ENCODE results near the gene LCORL.
A peak's percentile ranks its signal among the peaks of the same experiment; 100 is the strongest.

LCORL gene

DNA sequence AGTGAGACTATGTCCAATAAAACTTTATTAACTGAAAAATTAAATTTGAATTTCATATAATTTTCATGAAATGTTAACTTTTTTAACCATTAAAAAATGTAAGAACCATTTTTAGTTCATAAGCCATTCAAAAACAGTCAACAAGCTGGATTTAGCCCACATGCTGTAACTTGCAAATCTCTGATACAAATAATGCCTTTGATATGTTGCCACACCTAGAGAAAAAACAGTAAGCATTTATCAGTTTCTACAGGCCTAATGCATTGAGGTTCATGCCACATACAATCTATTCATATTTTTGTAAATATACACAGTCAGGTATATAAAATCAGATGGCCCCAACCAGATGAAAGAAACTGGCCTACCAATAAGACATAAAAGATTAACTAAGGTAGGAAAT, 52.8 kb downstream of the LCORL start:
- no peak overlapping the region for H3K27ac Mint-ChIP-seq
- H3K9me3 Mint-ChIP-seq = no peaks in the 10 kb centered on the region
- no peak overlapping the region for H3K4me3 Mint-ChIP-seq
- peaks cover 6% of the 10 kb centered on the region for H3K36me3 Mint-ChIP-seq
- no peaks in the 10 kb centered on the region for H3K27me3 Mint-ChIP-seq
- no peaks in the 10 kb centered on the region for H3K4me1 Mint-ChIP-seq

DNA sequence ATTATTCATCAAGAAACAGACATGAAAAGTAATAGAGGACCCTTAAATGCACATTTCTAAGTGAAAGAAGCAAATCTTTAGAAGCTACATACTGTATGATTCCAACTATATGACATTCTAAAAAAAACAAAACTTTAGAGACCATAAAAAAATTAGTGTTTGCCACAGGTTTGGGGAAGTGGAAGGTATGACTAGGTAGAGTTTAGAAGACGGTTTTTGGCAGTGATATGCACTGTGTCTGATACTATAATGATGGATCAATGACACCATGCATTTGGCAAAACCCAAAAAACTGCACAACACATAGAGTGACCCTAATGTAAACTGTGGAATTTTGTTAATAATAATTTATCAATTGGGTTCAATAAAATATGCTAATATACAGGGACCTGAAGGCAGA, 54.5 kb downstream of the LCORL start:
- no peaks in the 10 kb centered on the region for H3K4me1 Mint-ChIP-seq
- H3K4me3 Mint-ChIP-seq = no peak overlapping the region
- no peaks in the 10 kb centered on the region for H3K27me3 Mint-ChIP-seq
- peaks cover 7% of the 10 kb centered on the region for H3K36me3 Mint-ChIP-seq
- no peak overlapping the region for H3K27ac Mint-ChIP-seq
- H3K9me3 Mint-ChIP-seq = no peaks in the 10 kb centered on the region

DNA sequence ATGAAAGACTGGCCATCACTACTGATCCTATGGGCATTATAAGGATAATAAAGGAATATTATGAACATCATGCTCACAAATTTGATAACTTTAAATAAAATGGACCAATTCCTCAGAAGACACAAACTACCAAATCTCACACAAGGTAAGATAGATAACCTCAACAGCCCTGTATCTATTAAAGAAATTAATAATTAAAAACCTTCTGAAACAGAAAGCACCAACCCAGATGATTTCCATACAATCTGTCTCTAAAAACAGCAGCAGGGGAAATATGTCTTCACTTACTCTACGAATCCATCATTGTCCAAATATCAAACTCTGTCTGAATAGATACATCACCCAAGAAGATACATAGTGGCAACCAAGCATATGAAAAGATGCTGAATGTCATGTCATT, 55.2 kb downstream of the LCORL start:
- Mint-ChIP-seq H3K36me3 (peaks cover 10% of the 10 kb centered on the region), H3K4me3 (no peak overlapping the region), H3K4me1 (no peaks in the 10 kb centered on the region), H3K27me3 (no peaks in the 10 kb centered on the region), H3K9me3 (no peaks in the 10 kb centered on the region), H3K27ac (no peak overlapping the region)

DNA sequence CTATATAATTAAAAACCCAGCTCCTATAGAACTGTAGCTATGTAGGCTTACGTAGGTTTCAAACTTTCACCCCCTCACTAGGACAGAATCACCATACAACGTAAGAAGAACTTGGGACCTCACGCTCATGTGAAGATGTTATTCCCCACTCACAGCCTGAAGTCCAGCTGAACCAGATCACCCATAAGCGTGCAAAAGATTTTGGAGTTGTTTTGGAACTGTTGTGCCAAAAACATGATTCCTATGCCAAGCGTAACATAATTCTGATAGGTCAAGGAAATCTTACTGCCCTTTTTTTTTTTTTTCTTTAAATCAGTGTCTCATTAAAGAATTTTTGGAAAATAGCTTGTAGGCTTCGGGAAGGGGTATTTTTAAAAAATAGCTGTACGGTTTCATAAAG, 57.0 kb downstream of the LCORL start:
- Mint-ChIP-seq H3K4me1 (no peaks in the 10 kb centered on the region), H3K4me3 (no peak overlapping the region), H3K27me3 (no peaks in the 10 kb centered on the region), H3K27ac (no peak overlapping the region), H3K36me3 (peaks cover 10% of the 10 kb centered on the region), H3K9me3 (no peaks in the 10 kb centered on the region)

DNA sequence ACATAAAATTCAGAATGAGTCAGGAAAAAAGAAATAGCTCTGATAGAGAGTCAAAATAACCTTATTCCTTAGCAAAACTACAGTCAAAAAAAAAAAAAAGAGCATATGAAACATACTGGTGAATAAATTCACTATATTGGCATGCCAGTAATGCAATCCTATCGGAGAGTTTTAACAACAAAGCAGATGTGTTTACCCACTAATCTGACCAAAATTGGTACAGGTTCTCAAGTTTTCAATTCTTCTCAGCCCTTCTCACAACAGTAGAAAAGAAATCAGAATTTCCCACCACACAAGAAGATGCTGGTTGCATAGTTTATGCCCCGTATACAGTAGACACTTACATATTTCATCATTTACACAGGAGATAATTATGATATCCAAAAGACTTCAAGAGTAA, 59.4 kb downstream of the LCORL start:
- Mint-ChIP-seq H3K36me3 (peaks cover 20% of the 10 kb centered on the region), H3K4me1 (no peaks in the 10 kb centered on the region), H3K9me3 (no peaks in the 10 kb centered on the region), H3K4me3 (no peak overlapping the region), H3K27ac (no peak overlapping the region), H3K27me3 (no peaks in the 10 kb centered on the region)

DNA sequence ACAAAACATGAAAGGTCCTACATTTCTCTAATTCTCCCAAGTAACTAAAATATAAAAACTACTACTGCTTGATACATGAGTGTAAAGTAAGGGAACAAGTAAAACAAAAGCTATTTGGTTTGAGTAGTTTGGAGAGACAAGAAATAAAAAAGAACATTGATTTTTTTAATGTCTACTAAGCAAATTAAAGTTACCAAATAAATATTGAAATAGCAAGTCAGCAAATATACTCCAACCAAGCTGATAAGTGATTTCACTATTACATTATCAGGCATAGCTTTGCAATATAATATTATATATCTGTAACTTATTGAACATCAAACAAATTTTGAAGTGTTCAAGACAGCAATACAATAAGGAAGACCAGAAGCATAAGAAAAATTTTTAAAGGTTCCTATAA, 60.3 kb downstream of the LCORL start:
- no peak overlapping the region for H3K4me3 Mint-ChIP-seq
- H3K27ac Mint-ChIP-seq = no peak overlapping the region
- peaks cover 24% of the 10 kb centered on the region for H3K36me3 Mint-ChIP-seq
- H3K27me3 Mint-ChIP-seq = no peaks in the 10 kb centered on the region
- H3K4me1 Mint-ChIP-seq = no peaks in the 10 kb centered on the region
- no peaks in the 10 kb centered on the region for H3K9me3 Mint-ChIP-seq

DNA sequence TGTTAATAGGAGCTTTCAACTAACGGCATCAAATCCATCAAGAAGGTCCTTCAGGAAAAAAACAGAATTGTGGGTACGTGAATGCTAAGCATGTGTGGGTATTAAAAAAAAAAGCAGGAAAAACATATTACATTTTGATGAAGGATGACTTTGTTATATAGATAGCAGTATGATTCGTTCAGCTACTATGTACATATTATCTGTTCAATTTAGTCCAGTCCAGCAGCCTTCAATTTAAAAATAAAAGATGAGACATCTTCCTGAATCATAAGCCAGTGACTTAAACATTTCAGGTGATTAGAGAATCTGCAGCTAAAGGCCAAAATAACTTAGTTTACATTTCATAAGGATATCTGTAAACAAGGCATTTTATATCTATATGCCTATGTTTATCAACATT, 63.4 kb downstream of the LCORL start:
- H3K9me3 Mint-ChIP-seq = no peaks in the 10 kb centered on the region
- H3K4me3 Mint-ChIP-seq = no peak overlapping the region
- peaks cover 44% of the 10 kb centered on the region for H3K36me3 Mint-ChIP-seq
- H3K27me3 Mint-ChIP-seq = no peaks in the 10 kb centered on the region
- H3K27ac Mint-ChIP-seq = no peak overlapping the region
- H3K4me1 Mint-ChIP-seq = no peaks in the 10 kb centered on the region

DNA sequence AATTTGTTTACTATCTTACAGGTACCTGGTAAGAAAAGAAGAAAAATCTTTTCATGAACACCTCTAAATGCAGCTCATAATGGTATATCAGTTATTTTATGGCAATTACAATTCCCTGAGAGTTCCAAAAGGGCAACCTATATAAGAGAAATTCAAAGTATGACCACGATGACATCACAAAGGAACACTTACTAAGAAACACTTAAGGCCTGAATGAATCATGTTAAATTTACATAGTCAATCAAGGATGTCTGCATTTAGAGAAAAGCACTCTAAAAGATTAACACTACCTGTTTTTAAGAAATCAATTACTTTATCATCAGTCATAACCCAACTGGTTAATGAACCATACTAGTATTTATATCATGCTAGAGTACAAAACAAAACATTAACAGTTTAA, 63.9 kb downstream of the LCORL start:
- H3K27ac Mint-ChIP-seq = no peak overlapping the region
- H3K27me3 Mint-ChIP-seq = no peaks in the 10 kb centered on the region
- peaks cover 47% of the 10 kb centered on the region for H3K36me3 Mint-ChIP-seq
- H3K9me3 Mint-ChIP-seq = no peaks in the 10 kb centered on the region
- H3K4me1 Mint-ChIP-seq = no peaks in the 10 kb centered on the region
- no peak overlapping the region for H3K4me3 Mint-ChIP-seq

DNA sequence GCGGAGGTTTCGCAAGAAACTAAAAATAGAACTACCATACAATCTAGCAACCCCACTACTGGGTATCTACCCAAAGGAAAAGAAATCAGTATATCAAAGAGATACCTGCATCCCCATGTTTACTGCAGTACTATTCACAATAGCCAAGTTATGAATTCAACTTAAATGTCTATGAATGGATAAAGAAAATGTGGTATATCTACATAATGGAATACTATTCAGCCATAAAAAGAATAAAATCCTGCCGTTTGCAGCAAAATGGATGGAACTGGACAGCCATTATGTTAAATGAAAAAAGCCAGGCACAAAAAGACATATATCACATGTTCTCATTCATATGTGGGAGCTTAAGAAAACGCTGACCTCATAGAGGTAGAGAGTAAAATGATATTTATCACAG, 65.3 kb downstream of the LCORL start:
- H3K36me3 Mint-ChIP-seq = peaks cover 43% of the 10 kb centered on the region

DNA sequence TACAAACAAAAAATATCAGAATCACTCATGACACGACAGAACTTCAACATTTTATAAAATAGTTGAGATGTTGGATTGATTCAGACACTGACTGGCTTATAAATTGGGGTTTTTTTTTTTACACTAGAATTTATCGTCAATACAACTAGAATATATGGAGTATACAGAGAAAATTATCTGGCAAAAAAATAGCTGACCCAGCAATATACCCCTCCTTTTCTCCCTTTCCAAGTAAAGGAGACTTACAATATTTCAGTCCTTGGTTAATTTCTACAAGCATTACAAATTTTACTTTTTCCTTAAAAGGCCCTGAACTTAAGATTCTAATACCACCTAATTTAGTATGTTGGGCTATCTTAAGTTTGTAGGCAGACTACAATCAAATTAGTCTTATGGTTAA, 76.3 kb downstream of the LCORL start:
- peaks cover 14% of the 10 kb centered on the region for H3K36me3 Mint-ChIP-seq
- no peaks in the 10 kb centered on the region for H3K4me1 Mint-ChIP-seq
- H3K9me3 Mint-ChIP-seq = no peaks in the 10 kb centered on the region
- H3K4me3 Mint-ChIP-seq = no peak overlapping the region
- no peaks in the 10 kb centered on the region for H3K27me3 Mint-ChIP-seq
- no peak overlapping the region for H3K27ac Mint-ChIP-seq

More for the DNA sequence above, 65.3 kb downstream of the LCORL start:
- H3K27me3 Mint-ChIP-seq = no peaks in the 10 kb centered on the region
- H3K9me3 Mint-ChIP-seq = no peaks in the 10 kb centered on the region
- no peaks in the 10 kb centered on the region for H3K4me1 Mint-ChIP-seq
- no peak overlapping the region for H3K4me3 Mint-ChIP-seq
- H3K27ac Mint-ChIP-seq = peak overlapping the region; percentile 21

DNA sequence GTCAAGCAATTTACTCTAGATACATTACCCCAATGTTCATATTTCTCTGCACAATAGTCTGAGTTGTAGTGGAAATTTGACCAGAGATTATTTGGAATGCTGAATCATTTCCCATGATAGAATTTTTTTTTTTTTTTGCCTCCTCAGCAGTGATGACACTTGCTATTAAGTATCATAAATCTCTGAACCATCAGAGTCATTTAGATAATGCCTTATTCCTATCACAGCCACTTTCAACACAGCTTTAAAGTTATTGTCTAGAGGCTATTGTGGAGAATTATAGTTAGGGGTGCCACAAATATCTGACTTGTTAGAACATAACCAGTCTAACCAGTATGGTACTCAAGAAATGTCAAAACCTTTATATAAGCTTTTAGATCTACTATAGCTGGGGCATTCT, 79.8 kb downstream of the LCORL start:
- no peaks in the 10 kb centered on the region for H3K4me1 Mint-ChIP-seq
- H3K36me3 Mint-ChIP-seq = peaks cover 9% of the 10 kb centered on the region
- no peak overlapping the region for H3K4me3 Mint-ChIP-seq
- H3K27ac Mint-ChIP-seq = no peak overlapping the region
- H3K9me3 Mint-ChIP-seq = no peaks in the 10 kb centered on the region
- H3K27me3 Mint-ChIP-seq = no peaks in the 10 kb centered on the region

DNA sequence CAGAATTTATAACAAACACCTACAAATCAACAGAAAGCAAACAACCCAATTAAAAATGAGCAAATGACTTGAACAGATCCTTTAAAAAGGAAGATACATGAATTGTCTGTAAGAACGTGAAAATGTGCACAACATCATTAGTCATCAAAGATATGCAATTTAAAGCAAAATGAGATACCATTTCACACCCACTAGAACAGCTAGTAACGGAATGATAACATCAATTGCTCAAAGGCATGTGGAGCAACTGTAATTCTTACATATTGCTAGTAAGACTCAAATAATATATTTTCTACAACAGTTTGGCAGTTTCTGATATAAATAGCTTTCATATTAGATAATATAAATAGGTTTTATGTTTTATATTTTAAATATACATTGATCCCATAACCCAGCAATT, 82.5 kb downstream of the LCORL start:
- H3K27ac Mint-ChIP-seq = no peak overlapping the region
- H3K36me3 Mint-ChIP-seq = peaks cover 23% of the 10 kb centered on the region
- H3K4me1 Mint-ChIP-seq = no peaks in the 10 kb centered on the region
- no peaks in the 10 kb centered on the region for H3K27me3 Mint-ChIP-seq
- peaks cover 7% of the 10 kb centered on the region for H3K9me3 Mint-ChIP-seq
- no peak overlapping the region for H3K4me3 Mint-ChIP-seq

DNA sequence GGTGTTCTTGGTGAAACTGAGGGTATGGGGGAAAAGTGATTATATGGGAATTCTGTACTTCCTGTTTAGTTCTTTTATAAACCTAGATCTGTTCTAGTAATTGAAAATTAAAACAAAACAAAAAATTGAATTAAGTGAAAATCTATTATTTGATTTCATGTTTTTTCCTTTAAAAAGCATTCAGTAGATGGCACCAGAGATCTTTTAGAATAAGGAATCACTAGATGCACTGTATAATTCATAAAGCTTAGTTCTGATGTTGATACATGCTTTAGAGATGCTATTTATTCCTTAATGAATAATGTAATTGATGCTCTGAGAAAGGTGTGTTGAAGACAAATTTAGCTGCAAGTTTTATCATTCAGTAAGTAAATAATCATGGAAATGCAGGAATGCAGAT, 87.3 kb downstream of the LCORL start:
- Mint-ChIP-seq H3K9me3 (peaks cover 17% of the 10 kb centered on the region), H3K36me3 (peaks cover 42% of the 10 kb centered on the region), H3K27me3 (no peaks in the 10 kb centered on the region), H3K27ac (no peak overlapping the region), H3K4me3 (no peak overlapping the region), H3K4me1 (no peaks in the 10 kb centered on the region)

DNA sequence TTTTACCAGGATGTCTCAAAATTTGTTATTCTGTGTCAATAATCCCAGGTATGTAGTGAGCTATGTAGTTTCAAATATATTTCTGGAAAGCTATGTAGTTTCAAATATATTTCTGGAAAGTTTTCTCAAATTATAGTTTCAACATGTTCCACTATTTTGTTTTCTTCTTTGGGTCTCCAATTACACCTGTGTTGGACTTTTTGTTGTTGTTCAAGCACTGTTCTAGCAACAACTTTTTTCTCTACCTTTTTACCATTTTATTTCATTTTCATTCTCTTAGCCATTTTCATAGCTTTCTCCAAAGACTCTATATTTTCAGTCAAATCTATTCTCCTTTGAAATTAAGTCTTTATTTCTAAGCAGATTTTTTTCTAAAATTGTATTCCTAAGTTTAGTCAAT, 88.4 kb downstream of the LCORL start:
- Mint-ChIP-seq H3K4me1 (no peaks in the 10 kb centered on the region), H3K9me3 (peaks cover 17% of the 10 kb centered on the region), H3K36me3 (peaks cover 39% of the 10 kb centered on the region), H3K4me3 (no peak overlapping the region), H3K27me3 (no peaks in the 10 kb centered on the region), H3K27ac (no peak overlapping the region)

DNA sequence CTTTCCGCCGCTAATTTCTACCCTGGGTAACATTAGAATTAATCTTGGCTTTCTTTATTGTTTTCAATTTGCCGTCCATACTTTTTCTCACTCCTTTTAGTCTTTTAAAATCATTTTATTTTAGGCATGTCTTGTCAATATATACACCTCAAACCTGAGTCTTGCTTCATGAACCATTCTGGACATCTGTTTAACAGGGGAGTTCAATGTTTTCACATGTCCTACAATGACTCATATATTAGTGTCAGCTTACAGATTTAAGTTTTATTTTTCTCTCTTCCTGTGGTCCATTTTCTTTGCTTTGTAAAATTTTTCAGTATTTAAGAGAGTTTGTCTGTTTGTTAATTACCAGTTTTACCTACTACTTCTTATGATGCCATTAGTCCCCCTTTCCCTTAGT, 89.5 kb downstream of the LCORL start:
- Mint-ChIP-seq H3K27ac (no peak overlapping the region), H3K27me3 (no peaks in the 10 kb centered on the region), H3K4me1 (no peaks in the 10 kb centered on the region), H3K36me3 (peaks cover 39% of the 10 kb centered on the region), H3K4me3 (no peak overlapping the region), H3K9me3 (peaks cover 17% of the 10 kb centered on the region)

DNA sequence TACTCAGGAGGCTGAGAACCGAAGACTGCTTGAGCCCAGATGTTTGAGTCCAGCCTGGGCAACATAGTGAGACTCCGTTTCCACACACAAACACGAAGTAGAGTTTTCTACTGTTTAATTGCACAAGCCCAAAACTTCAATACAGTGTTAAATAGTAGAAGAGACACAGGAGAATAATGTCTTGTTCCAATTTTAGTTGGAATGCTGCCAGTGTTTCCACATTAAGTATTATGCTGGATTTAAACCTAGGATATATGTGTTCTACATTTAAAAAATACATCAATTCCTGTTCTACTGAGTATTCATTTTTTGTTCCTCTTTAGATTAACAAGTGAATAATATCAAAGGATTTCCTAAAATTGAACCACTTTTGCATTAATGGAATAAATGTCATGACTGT, 91.3 kb downstream of the LCORL start:
- H3K4me3 Mint-ChIP-seq = no peak overlapping the region
- peaks cover 38% of the 10 kb centered on the region for H3K36me3 Mint-ChIP-seq

DNA sequence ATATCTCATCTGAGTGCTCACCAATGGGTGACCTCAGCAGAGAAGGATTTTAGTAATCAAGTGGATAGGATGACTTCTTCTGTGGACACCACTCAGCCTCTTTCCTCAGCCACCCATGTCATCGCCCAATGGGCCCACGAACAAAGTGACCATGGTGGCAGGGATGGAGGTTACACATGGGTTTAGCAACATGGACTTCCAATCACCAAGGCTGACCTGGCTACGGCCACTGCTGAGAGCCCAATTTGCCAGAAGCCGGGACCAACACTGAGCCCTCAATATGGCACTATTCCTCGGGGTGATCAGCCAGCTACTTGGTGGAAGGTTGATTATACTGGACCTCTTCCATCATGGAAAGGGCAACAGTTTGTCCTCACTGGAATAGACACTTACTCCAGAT, 97.4 kb downstream of the LCORL start:
- H3K27ac Mint-ChIP-seq = no peak overlapping the region
- H3K4me3 Mint-ChIP-seq = no peak overlapping the region
- H3K27me3 Mint-ChIP-seq = no peaks in the 10 kb centered on the region
- peaks cover 29% of the 10 kb centered on the region for H3K36me3 Mint-ChIP-seq
- H3K4me1 Mint-ChIP-seq = no peaks in the 10 kb centered on the region
- H3K9me3 Mint-ChIP-seq = no peaks in the 10 kb centered on the region

More for the DNA sequence above, 91.3 kb downstream of the LCORL start:
- Mint-ChIP-seq H3K9me3 (peaks cover 12% of the 10 kb centered on the region), H3K27me3 (no peaks in the 10 kb centered on the region), H3K27ac (no peak overlapping the region), H3K4me1 (no peaks in the 10 kb centered on the region)
